OCI-LY3 (cell line): ENCODE measurements around the gene VPS35L.

Source experiments
- H2AFZ ChIP-seq: fragments of 200-600, 300-600 bp; shearing (Covaris generic); 2 replicates; pipeline ENCODE4 v1.6.0; 2014; ENCODE audit warnings: antibody characterized with exemption, low read depth, low read length
- H3K27ac ChIP-seq: fragments of 200-600, 300-600 bp; sonication (generic); 2 replicates; pipeline ENCODE4 v1.5.1; 2014; ENCODE audit warnings: mild to moderate bottlenecking, low read length, moderate library complexity, mixed read lengths
- H3K27me3 ChIP-seq: fragments of 200-600, 300-600 bp; sonication (generic); 2 replicates; pipeline ENCODE4 v1.6.1; 2014; ENCODE audit warnings: low read depth, low read length, mixed read lengths
- H3K36me3 ChIP-seq: fragments of 200-600, 300-600 bp; sonication (generic); replicated peaks from 2 replicates; pipeline ENCODE3; 2014; ENCODE audit warnings: low read depth, low read length, mixed read lengths
- H3K4me1 ChIP-seq: fragments of 300-600, 200-600 bp; sonication (generic); 2 replicates; pipeline ENCODE4 v1.6.1; 2014; ENCODE audit warnings: low read length, mixed read lengths
- H3K4me2 ChIP-seq: fragments of 200-600, 300-600 bp; sonication (generic); 2 replicates; pipeline ENCODE4 v1.6.1; 2014; ENCODE audit warnings: low read length, mixed read lengths
- H3K4me3 ChIP-seq: fragments of 300-600, 200-600 bp; sonication (generic); 2 replicates; pipeline ENCODE4 v1.5.1; 2014; ENCODE audit warnings: antibody characterized with exemption, mild to moderate bottlenecking, low read length, moderate library complexity
- H3K79me2 ChIP-seq: fragments of 300-600, 200-600 bp; shearing (Covaris generic); 2 replicates; pipeline ENCODE4 v1.6.1; 2014; ENCODE audit warnings: mild to moderate bottlenecking, low read length, mixed read lengths
- H3K9ac ChIP-seq: fragments of 300-600, 200-600 bp; shearing (Covaris generic); 2 replicates; pipeline ENCODE4 v1.6.0; 2014; ENCODE audit warnings: mild to moderate bottlenecking, low read length, moderate library complexity
- H3K9me3 ChIP-seq: fragments of 200-600, 300-600 bp; shearing (Covaris generic); 2 replicates; pipeline ENCODE4 v1.6.1; 2014; ENCODE audit warnings: low read length, mixed read lengths; ENCODE audit not compliant: insufficient read depth
- H4K20me1 ChIP-seq: fragments of 200-600, 300-600 bp; sonication (generic); 2 replicates; pipeline ENCODE4 v1.6.1; 2016; ENCODE audit warnings: low read length, mixed read lengths; ENCODE audit not compliant: insufficient read depth
- EZH2phosphoT487 ChIP-seq: fragments of 200-600 bp; shearing (Covaris generic); IDR thresholded peaks from 2 replicates; pipeline ENCODE4 v1.6.1; 2018; ENCODE audit warnings: antibody characterized with exemption, mixed run types, low read depth
- TF ChIP-seq, protein P1 (sequence below): fragments of 200-600, 300-600 bp; sonication (generic); IDR thresholded peaks from 2 replicates; pipeline ENCODE4 v1.5.1; 2014; ENCODE audit warnings: antibody characterized with exemption, low read length, low read depth

VPS35L gene

DNA sequence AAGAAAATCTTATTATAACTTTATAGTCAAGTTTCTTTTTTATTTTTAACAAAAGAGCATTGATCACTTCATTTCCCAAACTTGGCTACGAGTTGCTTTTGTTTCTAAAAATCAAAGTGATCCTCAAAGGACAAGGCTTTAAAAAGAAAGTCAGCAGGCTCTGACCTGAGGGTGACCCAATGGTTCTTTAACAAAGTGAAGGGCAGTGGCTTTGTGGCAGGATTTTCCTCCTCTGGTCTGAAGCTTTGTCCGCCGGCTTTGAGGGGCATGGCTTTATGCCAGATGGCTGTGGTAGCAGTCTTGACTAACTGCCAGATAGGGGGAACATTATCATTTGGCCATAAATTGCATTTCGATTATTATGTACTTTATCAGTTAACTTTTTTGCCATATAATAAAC lies 191.1 kb downstream of the VPS35L start:
- Histone ChIP-seq H3K27me3 (no peaks in the 10 kb centered on the region), H4K20me1 (no peaks in the 10 kb centered on the region), H3K4me2 (no peak overlapping the region), H3K9ac (no peak overlapping the region), H3K4me3 (no peak overlapping the region), H3K4me1 (no peaks in the 10 kb centered on the region), H2AFZ (no peak overlapping the region), H3K27ac (no peak overlapping the region), H3K79me2 (no peaks in the 10 kb centered on the region), H3K9me3 (no peaks in the 10 kb centered on the region), H3K36me3 (no peaks in the 10 kb centered on the region)
- no peak for TF ChIP-seq EZH2phosphoT487
- TF ChIP-seq, protein P1, sequence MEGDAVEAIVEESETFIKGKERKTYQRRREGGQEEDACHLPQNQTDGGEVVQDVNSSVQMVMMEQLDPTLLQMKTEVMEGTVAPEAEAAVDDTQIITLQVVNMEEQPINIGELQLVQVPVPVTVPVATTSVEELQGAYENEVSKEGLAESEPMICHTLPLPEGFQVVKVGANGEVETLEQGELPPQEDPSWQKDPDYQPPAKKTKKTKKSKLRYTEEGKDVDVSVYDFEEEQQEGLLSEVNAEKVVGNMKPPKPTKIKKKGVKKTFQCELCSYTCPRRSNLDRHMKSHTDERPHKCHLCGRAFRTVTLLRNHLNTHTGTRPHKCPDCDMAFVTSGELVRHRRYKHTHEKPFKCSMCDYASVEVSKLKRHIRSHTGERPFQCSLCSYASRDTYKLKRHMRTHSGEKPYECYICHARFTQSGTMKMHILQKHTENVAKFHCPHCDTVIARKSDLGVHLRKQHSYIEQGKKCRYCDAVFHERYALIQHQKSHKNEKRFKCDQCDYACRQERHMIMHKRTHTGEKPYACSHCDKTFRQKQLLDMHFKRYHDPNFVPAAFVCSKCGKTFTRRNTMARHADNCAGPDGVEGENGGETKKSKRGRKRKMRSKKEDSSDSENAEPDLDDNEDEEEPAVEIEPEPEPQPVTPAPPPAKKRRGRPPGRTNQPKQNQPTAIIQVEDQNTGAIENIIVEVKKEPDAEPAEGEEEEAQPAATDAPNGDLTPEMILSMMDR: no peak

DNA sequence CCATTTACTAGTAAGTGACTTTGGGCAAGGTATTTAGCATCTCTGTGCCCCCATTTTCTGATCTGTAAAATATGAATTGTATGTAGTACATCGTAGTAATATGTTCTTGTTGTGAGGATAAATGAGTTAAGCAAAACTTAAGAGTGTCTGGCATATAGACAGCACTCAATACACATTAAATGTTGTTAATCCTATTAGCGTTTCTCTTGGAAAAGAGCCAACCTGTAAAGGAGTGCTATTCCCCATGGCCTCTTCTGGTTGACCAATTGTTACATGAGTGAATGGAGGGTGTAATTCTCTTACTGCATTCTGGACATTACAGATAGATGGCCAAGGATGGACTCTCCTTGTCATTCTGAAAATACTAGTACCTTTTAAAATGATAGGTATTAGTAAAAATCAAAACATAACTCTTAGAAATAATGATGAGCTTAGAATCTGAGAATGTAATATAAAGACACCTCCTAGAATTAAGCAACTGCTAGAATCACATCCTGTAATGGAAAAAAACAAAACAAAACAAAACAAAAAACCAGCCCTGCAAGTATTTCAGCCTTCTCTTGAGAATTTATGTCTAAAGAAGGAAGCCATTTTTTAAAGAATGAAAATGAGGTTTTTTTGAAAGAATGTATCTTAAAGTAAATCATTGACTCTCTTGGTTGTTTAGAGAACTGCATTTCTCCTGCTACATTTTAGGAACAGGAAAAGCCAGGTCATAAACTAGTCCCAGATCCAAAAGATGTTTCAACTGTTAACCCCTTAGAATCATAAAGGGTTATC lies 193.1 kb downstream of the VPS35L start:
- no peak overlapping the region for H2AFZ ChIP-seq
- H3K36me3 ChIP-seq: no peaks in the 10 kb centered on the region
- no peak overlapping the region for H3K27ac ChIP-seq
- H3K9ac ChIP-seq: no peak overlapping the region
- no peak for TF ChIP-seq EZH2phosphoT487
- TF ChIP-seq, protein P1: no peak
- no peak overlapping the region for H3K4me2 ChIP-seq
- no peaks in the 10 kb centered on the region for H3K4me1 ChIP-seq
- H3K4me3 ChIP-seq: no peak overlapping the region
- no peaks in the 10 kb centered on the region for H3K79me2 ChIP-seq
- no peaks in the 10 kb centered on the region for H3K9me3 ChIP-seq
- H4K20me1 ChIP-seq: no peaks in the 10 kb centered on the region
- H3K27me3 ChIP-seq: no peaks in the 10 kb centered on the region

DNA sequence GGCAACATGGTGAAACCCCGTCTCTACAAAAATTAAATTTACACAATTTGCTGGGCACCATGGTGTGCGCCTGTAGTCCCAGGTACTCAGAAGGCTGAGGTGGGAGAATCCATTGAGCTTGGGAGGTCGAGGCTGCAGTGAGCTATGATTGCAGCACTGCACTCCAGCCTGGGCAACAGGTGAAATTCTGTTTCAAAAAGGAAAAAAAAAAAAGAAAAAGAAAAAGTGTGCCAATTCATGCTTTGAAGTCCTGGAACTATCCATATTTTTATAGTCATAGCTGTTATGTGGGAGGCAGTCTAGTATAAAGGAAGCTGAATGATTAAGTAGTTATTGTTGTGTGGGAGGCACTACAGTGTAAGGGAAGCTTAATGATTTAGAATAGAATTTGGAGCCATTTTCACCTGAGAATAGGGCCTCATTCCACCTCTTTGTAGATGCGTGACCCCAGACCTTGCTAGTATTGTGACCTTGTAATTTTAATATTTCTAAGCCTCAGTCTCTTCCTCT lies 194.1 kb downstream of the VPS35L start:
- H3K4me2 ChIP-seq: no peak overlapping the region
- H3K79me2 ChIP-seq: no peaks in the 10 kb centered on the region
- H3K36me3 ChIP-seq: no peaks in the 10 kb centered on the region
- no peaks in the 10 kb centered on the region for H4K20me1 ChIP-seq
- no peak overlapping the region for H3K4me3 ChIP-seq
- no peaks in the 10 kb centered on the region for H3K9me3 ChIP-seq
- H3K27ac ChIP-seq: no peak overlapping the region
- H3K27me3 ChIP-seq: no peaks in the 10 kb centered on the region
- no peaks in the 10 kb centered on the region for H3K4me1 ChIP-seq
- TF ChIP-seq, protein P1: no peak
- no peak for TF ChIP-seq EZH2phosphoT487
- H3K9ac ChIP-seq: no peak overlapping the region
- no peak overlapping the region for H2AFZ ChIP-seq
